ENCODE data around the gene RORB. TPM values are rescaled to one million over a fixed set of nuclear protein-coding genes. Genes with fewer than 3 reads are reported as not detected.

Gene RORB
- total RNA-seq, 2 experiments from 2014 or later: 0.08 to 0.16 TPM

DNA sequence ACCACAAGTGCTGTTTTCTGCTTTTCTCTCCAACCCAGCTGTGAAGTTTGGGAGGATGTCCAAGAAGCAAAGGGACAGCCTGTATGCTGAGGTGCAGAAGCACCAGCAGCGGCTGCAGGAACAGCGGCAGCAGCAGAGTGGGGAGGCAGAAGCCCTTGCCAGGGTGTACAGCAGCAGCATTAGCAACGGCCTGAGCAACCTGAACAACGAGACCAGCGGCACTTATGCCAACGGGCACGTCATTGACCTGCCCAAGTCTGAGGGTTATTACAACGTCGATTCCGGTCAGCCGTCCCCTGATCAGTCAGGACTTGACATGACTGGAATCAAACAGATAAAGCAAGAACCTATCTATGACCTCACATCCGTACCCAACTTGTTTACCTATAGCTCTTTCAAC lies 145.2 kb downstream of the RORB start:
- H3K9me3 Mint-ChIP-seq (ENCODE audit: insufficient read depth): no peaks in the 10 kb centered on the region
- no peaks in the 10 kb centered on the region for H3K4me1 Mint-ChIP-seq (ENCODE audit: low read depth)
- ChIA-PET POLR2A (no interaction called here), CTCF (no interaction called here)
- H3K36me3 Mint-ChIP-seq (ENCODE audit: low read depth): no peaks in the 10 kb centered on the region
- DNase-seq: no peak
- H3K27ac Mint-ChIP-seq: no peak overlapping the region
- H3K4me3 Mint-ChIP-seq: no peak overlapping the region
- ATAC-seq: no peak
- peaks cover 6% of the 10 kb centered on the region for H3K27me3 Mint-ChIP-seq (ENCODE audit: low read depth)

DNA sequence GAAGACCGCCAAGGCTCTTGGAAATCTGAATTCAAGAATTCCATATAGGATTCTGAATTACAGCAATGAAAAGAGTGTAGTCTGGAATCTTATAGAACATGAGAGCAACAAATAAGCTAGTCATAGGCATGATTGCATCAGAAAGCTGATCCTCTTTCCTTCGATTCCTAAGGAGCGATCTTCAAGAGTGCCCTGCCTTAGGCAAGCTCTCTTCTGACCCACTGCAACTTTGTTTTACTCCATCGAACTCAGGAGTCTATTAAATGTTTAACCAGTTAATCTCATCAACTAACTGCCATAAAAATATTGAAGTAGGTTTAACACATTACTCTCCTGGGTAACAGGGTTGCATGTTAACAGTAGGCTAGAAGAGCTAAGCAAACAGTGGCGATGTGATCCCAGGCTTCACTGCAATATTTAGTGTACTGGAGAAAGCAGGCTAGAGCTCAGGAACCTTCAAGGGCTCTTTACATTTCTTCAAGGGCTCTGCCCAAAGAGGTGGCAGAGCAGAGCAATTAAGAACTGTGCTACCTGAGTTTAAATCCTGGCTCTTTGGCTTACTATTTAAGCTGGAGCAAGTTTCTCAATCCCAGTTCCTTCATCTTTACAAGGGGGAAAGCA lies 146.3 kb downstream of the RORB start:
- Mint-ChIP-seq H3K27me3 (ENCODE audit: low read depth) (peaks cover 4% of the 10 kb centered on the region), H3K4me1 (ENCODE audit: low read depth) (no peaks in the 10 kb centered on the region), H3K27ac (no peak overlapping the region), H3K36me3 (ENCODE audit: low read depth) (no peaks in the 10 kb centered on the region), H3K4me3 (no peak overlapping the region), H3K9me3 (ENCODE audit: insufficient read depth) (no peaks in the 10 kb centered on the region)
- DNase-seq (no peak), ATAC-seq (no peak)
- ChIA-PET CTCF (interaction anchor here (1.0 kb wide), 1 partner anchor 960 kb away, joined by 4 read pairs; no protein-coding TSS in a partner anchor), POLR2A (no interaction called here)

DNA sequence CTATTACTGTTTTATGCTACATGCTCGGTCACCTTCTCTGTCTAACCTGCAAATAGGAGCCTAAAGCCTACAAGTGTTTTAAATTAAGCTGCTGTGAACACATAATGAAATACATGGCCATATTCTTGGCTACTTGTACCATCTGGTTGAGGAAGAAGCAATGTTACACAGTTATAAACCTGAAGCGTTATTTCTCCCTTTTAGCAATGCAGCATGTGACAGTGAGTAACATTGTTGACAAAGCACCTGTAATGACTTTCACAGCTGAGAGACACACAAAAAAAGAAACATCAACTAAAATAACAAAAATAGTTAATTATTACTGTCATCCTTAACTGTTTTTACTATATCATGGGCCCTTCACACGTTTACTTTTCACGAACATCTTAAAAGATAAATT lies 146.9 kb downstream of the RORB start:
- ATAC-seq (no peak), DNase-seq (no peak)
- Mint-ChIP-seq H3K4me1 (ENCODE audit: low read depth) (no peaks in the 10 kb centered on the region), H3K9me3 (ENCODE audit: insufficient read depth) (no peaks in the 10 kb centered on the region), H3K4me3 (no peak overlapping the region), H3K36me3 (ENCODE audit: low read depth) (no peaks in the 10 kb centered on the region), H3K27me3 (ENCODE audit: low read depth) (peaks cover 2% of the 10 kb centered on the region), H3K27ac (no peak overlapping the region)
- POLR2A ChIA-PET: no interaction called here
- CTCF ChIA-PET: interaction anchor here (1.0 kb wide), 1 partner anchor 960 kb away, joined by 4 read pairs; no protein-coding TSS in a partner anchor

DNA sequence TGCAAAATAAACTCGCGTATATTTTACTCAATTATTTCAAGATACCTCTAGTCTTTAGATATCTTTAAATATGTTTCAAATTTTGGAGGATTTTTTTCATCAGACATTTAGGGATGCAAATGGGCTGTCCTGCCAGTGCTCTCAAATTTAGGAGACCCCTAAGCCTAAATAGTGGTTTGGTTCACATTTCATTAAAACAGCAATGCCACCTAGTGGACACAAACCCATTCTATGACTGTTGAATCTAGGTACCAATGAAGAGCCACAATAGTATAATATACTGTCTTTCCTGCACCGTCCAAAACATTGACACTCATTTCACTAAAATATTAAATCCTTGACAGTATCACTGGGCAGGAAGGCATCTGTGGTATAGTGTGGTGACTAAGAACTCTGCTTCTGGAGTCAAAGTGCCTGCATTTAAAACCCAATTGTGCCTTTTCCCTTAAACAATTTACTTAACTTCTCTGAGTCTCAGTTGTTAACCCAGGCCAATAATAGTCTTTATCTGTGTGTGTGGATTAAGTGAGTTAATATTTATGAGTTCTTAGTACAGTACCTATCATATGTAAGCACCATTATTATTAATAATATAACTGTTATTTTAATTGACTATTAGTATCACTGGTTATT lies 148.0 kb downstream of the RORB start:
- no peak for ATAC-seq
- no peak for DNase-seq
- H3K9me3 Mint-ChIP-seq (ENCODE audit: insufficient read depth): no peaks in the 10 kb centered on the region
- no peak overlapping the region for H3K27ac Mint-ChIP-seq
- CTCF ChIA-PET: no interaction called here
- no peaks in the 10 kb centered on the region for H3K4me1 Mint-ChIP-seq (ENCODE audit: low read depth)
- H3K27me3 Mint-ChIP-seq (ENCODE audit: low read depth): peaks cover 2% of the 10 kb centered on the region
- H3K36me3 Mint-ChIP-seq (ENCODE audit: low read depth): no peaks in the 10 kb centered on the region
- no peak overlapping the region for H3K4me3 Mint-ChIP-seq
- POLR2A ChIA-PET: no interaction called here

DNA sequence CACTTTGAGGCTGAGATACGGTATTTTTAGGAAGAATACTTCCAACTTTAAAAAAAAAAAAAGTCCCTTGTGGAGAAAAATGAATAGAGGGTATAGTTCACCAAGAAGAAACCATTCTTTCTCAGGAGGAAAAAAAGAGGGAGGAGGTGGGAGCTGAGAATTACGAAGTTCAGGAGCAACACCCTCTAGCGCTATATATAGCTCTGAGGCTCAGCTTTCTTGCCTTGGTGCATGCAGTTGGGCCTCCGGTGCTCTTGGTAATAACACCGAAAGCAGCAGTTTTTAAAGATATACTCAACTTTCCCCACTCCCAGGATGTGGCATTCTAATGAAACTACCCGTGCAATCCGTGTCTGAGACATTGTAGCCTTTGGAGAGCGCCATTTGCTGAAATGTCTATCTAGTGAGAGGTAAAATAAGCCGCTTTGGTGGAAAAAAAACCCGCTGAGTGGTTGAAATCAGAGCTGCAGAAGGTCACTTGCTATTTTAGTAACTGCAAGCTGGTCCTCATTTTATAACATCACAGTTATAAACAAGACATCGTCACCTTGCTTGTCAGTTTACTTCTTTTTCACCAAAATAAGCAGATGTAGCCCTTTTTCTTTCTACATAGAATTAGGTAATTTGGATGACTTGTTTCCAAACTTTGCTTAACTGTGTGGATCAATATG lies 156.4 kb downstream of the RORB start:
- H3K36me3 Mint-ChIP-seq (ENCODE audit: low read depth): no peaks in the 10 kb centered on the region
- H3K27ac Mint-ChIP-seq: no peak overlapping the region
- H3K4me1 Mint-ChIP-seq (ENCODE audit: low read depth): no peaks in the 10 kb centered on the region
- ChIA-PET POLR2A (no interaction called here), CTCF (no interaction called here)
- H3K9me3 Mint-ChIP-seq (ENCODE audit: insufficient read depth): no peaks in the 10 kb centered on the region
- DNase-seq: no peak
- H3K27me3 Mint-ChIP-seq (ENCODE audit: low read depth): peaks cover 7% of the 10 kb centered on the region
- no peak overlapping the region for H3K4me3 Mint-ChIP-seq
- no peak for ATAC-seq

DNA sequence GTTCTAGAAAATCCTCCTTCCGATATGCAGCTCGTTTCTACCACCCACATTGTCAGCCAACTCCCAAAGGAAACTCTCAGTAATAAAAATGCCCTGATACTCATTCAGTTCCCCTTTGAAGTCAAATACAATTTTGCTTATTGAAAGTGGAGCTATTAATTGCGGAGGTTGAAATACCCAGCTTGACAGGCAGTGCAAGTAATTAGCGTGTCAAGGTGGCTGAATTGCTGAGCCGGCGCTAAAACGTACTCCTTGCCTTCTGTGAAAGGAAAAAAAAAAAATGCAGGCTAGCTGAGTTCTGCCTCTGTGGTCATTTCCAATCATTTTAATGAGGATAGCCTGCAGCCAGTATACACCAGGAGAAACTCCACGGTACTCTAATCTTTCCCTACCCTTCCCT lies 165.5 kb downstream of the RORB start:
- Mint-ChIP-seq H3K9me3 (ENCODE audit: insufficient read depth) (no peaks in the 10 kb centered on the region), H3K36me3 (ENCODE audit: low read depth) (no peaks in the 10 kb centered on the region), H3K27ac (no peak overlapping the region), H3K4me1 (ENCODE audit: low read depth) (no peaks in the 10 kb centered on the region), H3K27me3 (ENCODE audit: low read depth) (no peaks in the 10 kb centered on the region), H3K4me3 (no peak overlapping the region)
- CTCF ChIA-PET: no interaction called here
- POLR2A ChIA-PET: no interaction called here
- no peak for ATAC-seq
- no peak for DNase-seq

DNA sequence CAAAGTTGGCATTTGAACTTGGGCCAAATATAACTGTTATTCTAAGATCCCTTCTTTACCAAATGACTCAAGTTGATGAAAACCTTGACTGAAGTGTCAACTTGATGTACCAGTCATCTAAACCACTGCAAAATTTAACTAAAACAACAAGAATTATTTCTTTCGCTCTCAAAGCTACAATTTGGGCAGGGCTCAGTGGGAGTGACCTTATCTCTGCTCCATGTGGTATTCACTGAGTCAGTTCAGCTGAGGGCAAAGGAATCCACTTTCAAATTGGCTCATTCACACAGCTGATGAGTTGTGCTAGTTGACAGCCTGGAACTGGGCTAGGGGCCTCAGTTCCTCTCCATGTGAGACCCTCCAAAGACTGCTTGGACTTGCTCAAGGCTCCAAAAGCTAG lies 166.3 kb downstream of the RORB start:
- POLR2A ChIA-PET: no interaction called here
- H3K4me3 Mint-ChIP-seq: no peak overlapping the region
- no peaks in the 10 kb centered on the region for H3K27me3 Mint-ChIP-seq (ENCODE audit: low read depth)
- CTCF ChIA-PET: no interaction called here
- no peak overlapping the region for H3K27ac Mint-ChIP-seq
- DNase-seq (no peak), ATAC-seq (no peak)
- no peaks in the 10 kb centered on the region for H3K9me3 Mint-ChIP-seq (ENCODE audit: insufficient read depth)
- H3K4me1 Mint-ChIP-seq (ENCODE audit: low read depth): no peaks in the 10 kb centered on the region
- no peaks in the 10 kb centered on the region for H3K36me3 Mint-ChIP-seq (ENCODE audit: low read depth)

DNA sequence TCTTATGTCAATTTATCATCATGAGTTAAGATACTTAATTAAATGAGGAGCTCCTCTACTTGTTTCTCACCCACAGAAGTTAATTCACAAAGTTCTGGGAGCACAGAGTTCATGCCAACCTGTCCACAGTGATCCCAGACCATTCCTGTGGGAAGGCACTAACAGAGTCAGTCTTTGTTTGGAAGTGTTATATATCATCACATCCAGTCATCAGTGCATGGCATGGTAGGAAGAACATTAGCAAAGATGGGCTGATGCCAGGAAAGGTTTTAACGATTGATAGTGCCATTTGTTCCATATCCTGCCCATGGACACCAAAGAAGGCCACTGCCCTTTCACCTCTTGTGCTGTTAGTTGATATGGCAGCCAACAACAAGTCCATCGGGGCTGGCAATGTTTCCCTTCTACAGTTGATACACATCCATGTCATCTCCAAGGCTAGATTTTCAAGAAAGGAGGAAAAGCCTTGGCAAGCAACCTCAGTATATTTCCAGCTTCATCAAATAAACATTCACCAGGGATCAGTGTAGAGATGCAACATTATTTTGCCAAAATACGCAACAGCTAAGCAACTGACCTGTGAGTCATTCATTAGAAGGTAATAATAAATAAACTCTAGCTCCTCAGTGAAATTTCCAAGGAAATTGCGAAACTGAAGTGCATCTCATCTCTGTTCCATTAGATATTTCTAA lies 169.6 kb downstream of the RORB start:
- ATAC-seq (no peak), DNase-seq (no peak)
- Mint-ChIP-seq H3K4me3 (no peak overlapping the region), H3K4me1 (ENCODE audit: low read depth) (no peaks in the 10 kb centered on the region), H3K36me3 (ENCODE audit: low read depth) (no peaks in the 10 kb centered on the region), H3K9me3 (ENCODE audit: insufficient read depth) (no peaks in the 10 kb centered on the region), H3K27me3 (ENCODE audit: low read depth) (no peaks in the 10 kb centered on the region), H3K27ac (no peak overlapping the region)
- POLR2A ChIA-PET: no interaction called here
- CTCF ChIA-PET: no interaction called here

DNA sequence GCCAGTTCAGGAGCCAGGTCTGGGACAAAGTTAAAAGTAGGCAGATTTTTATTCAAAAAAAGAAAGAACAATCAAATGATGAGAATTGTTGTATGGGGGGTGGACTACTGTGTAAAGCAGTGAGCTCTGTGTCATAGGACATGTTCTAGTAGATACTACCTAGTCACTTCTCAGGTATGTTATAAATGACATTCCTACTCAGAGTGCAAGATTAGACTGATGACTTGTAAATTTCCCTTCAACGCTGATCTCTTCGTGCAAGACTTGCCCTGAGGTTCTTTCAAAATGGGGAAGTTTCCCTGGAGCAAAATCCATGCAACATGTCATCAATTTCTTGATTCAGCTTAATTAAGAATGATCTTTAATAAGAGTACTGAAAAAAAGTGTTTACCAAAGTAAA lies 175.1 kb downstream of the RORB start:
- ATAC-seq (no peak), DNase-seq (no peak)
- H3K36me3 Mint-ChIP-seq (ENCODE audit: low read depth): no peaks in the 10 kb centered on the region
- no peak overlapping the region for H3K27ac Mint-ChIP-seq
- CTCF ChIA-PET: no interaction called here
- no peak overlapping the region for H3K4me3 Mint-ChIP-seq
- POLR2A ChIA-PET: no interaction called here
- H3K4me1 Mint-ChIP-seq (ENCODE audit: low read depth): no peaks in the 10 kb centered on the region
- H3K9me3 Mint-ChIP-seq (ENCODE audit: insufficient read depth): no peaks in the 10 kb centered on the region
- no peaks in the 10 kb centered on the region for H3K27me3 Mint-ChIP-seq (ENCODE audit: low read depth)

DNA sequence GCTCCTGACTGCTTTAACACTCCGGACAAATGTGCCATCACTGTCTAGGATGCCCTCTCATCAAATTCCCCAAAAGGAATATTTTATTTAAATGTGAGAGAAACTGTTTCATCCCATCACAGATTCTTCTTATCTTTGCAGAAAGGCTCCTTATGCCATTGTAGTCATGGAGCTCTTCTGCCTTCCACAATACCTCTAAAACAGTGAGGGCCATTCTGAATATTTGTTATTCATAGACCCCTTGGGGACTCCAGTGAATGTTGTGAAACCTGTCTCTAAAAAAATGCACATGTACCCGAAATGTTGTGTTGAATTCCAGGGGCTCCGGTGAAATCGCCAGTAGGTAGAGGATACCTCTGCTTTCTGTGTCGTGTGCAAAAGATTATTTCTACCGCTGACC lies 176.9 kb downstream of the RORB start:
- H3K4me3 Mint-ChIP-seq: no peak overlapping the region
- H3K4me1 Mint-ChIP-seq (ENCODE audit: low read depth): no peaks in the 10 kb centered on the region
- no peak overlapping the region for H3K27ac Mint-ChIP-seq
- no peak for DNase-seq
- no peak for ATAC-seq
- ChIA-PET CTCF (no interaction called here), POLR2A (no interaction called here)
- H3K9me3 Mint-ChIP-seq (ENCODE audit: insufficient read depth): no peaks in the 10 kb centered on the region
- no peaks in the 10 kb centered on the region for H3K36me3 Mint-ChIP-seq (ENCODE audit: low read depth)
- H3K27me3 Mint-ChIP-seq (ENCODE audit: low read depth): no peaks in the 10 kb centered on the region

DNA sequence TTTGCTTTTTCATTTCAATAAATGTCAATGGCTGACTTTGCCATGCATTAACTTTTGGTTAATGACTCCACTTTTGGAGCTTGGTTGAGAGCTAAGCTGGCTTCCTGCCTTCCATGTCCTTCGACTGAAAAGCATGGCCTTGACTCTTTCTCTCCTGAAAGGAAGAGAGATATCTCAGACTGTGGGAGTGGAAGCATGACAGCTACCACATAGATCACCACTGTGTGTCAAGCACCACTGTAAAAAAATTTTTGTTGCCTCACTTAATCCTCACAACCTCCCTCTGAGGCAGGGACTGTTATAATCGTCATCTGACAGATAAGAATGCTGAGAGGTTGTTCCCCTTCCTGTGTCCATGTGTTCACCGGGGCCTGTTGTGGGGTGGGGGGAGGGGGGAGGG lies 184.8 kb downstream of the RORB start:
- no peak overlapping the region for H3K27ac Mint-ChIP-seq
- no peak overlapping the region for H3K4me3 Mint-ChIP-seq
- no peaks in the 10 kb centered on the region for H3K36me3 Mint-ChIP-seq (ENCODE audit: low read depth)
- ChIA-PET CTCF (no interaction called here), POLR2A (no interaction called here)
- no peaks in the 10 kb centered on the region for H3K27me3 Mint-ChIP-seq (ENCODE audit: low read depth)
- no peaks in the 10 kb centered on the region for H3K9me3 Mint-ChIP-seq (ENCODE audit: insufficient read depth)
- no peak for ATAC-seq
- no peaks in the 10 kb centered on the region for H3K4me1 Mint-ChIP-seq (ENCODE audit: low read depth)
- DNase-seq: no peak

DNA sequence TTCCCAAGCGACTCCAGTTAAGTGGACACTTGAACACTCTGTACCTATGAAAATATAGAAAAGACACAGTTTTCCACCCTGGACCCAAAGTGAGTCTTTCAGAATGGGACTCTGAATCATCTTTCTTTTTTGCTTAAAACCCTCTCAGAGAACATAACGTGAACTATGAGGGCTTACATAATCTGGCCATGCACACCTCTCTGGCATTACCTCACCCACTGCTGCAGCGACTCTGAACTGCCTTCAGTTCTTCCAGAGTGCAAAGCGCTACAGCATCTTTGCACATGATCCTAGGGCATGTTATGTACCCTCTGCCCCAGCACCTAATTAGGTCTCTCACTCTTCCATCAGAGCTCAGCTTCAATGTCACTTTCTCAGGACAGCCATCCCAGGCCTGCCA lies 186.2 kb downstream of the RORB start:
- no peaks in the 10 kb centered on the region for H3K9me3 Mint-ChIP-seq (ENCODE audit: insufficient read depth)
- DNase-seq (no peak), ATAC-seq (no peak)
- H3K4me1 Mint-ChIP-seq (ENCODE audit: low read depth): no peaks in the 10 kb centered on the region
- H3K27ac Mint-ChIP-seq: no peak overlapping the region
- no peaks in the 10 kb centered on the region for H3K27me3 Mint-ChIP-seq (ENCODE audit: low read depth)
- no peak overlapping the region for H3K4me3 Mint-ChIP-seq
- ChIA-PET POLR2A (no interaction called here), CTCF (no interaction called here)
- H3K36me3 Mint-ChIP-seq (ENCODE audit: low read depth): no peaks in the 10 kb centered on the region
